Osteoblast (primary cell): ENCODE measurements around the gene NRP2. TPM values are rescaled to one million over a fixed set of nuclear protein-coding genes. Genes with fewer than 3 reads are reported as not detected.
A peak's percentile ranks its signal among the peaks of the same experiment; 100 is the strongest.

Experiments used
- DNase-seq: peaks from one replicate; pipeline ENCODE4 v3.0.0; 2011; ENCODE audit warnings: low spot score, mixed read lengths; ENCODE audit not compliant: insufficient read length; ENCODE audit errors: missing footprints
- H2AFZ ChIP-seq: 2 replicates; pipeline ENCODE4 v1.6.0; 2011; ENCODE audit warnings: mild to moderate bottlenecking, low read length
- H3K27ac ChIP-seq: 2 replicates; pipeline ENCODE4 v1.5.1; 2011; ENCODE audit warnings: mild to moderate bottlenecking, low read depth, low read length, moderate library complexity
- H3K27me3 ChIP-seq: 2 replicates; pipeline ENCODE4 v1.6.0; 2012; ENCODE audit warnings: mild to moderate bottlenecking, control low read depth, inconsistent platforms, low read length, moderate library complexity; ENCODE audit not compliant: insufficient read depth
- H3K36me3 ChIP-seq: 2 replicates; pipeline ENCODE4 v1.5.1; 2011; ENCODE audit warnings: mild to moderate bottlenecking, low read length, control low read depth, moderate library complexity; ENCODE audit not compliant: insufficient read depth
- H3K4me1 ChIP-seq: 2 replicates; pipeline ENCODE4 v1.5.1; 2011; ENCODE audit warnings: mild to moderate bottlenecking, low read length, control low read depth, moderate library complexity; ENCODE audit not compliant: insufficient read depth
- H3K4me2 ChIP-seq: 2 replicates; pipeline ENCODE4 v1.6.0; 2011; ENCODE audit warnings: mild to moderate bottlenecking, low read length; ENCODE audit not compliant: insufficient read depth
- H3K4me3 ChIP-seq: fragments of 200-600 bp; sonication (generic); 3 replicates; pipeline ENCODE4 v1.5.1; 2012; ENCODE audit warnings: mild to moderate bottlenecking, low read length, inconsistent platforms; ENCODE audit not compliant: insufficient read depth
- H3K79me2 ChIP-seq: 2 replicates; pipeline ENCODE4 v1.6.0; 2012; ENCODE audit warnings: mild to moderate bottlenecking, low read length, control low read depth, inconsistent platforms; ENCODE audit not compliant: insufficient read depth
- H3K9me3 ChIP-seq: 2 replicates; pipeline ENCODE4 v1.5.1; 2011; ENCODE audit warnings: low read depth, low read length, control low read depth
- H4K20me1 ChIP-seq: 2 replicates; pipeline ENCODE4 v1.6.0; 2012; ENCODE audit warnings: mild to moderate bottlenecking, low read length, control low read depth; ENCODE audit not compliant: insufficient read depth
- total RNA-seq: library from RNA; depleted of rRNA; stranded (reverse); fragments of >200 nt; gene quantifications from 2 replicates; pipeline ENCODE4 v1.2.3, GENCODE V29; 2012
- TF ChIP-seq, protein P1 (sequence below): IDR thresholded peaks from 2 replicates; pipeline ENCODE4 v1.5.1; 2011; ENCODE audit warnings: mild to moderate bottlenecking, low read depth, low read length, moderate library complexity; ENCODE audit errors: extremely low read depth

NRP2 gene
- total RNA-seq, 1 donor, result 183 TPM

DNA sequence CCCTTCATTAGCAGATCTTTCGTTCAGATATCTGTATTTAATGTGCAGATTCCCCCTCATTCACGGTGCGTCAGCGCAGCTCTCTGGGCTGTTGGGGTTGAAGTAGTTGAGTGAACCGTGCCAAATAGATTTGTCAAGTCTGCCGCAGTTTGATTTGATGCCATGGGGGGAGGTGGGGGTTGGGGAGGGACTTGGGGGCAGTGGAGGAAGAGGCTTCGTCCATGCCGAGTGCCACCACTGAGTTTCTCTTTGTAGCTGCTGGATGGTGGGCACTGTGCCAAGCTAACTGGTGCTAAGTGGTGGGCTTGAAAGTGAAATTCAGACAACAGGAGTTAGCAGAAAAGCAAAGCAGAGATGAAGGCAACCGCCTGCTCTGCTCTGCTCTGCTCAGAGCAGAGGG lies 47.9 kb downstream of the NRP2 start:
- no peak for DNase-seq
- H3K79me2 ChIP-seq, result no peaks in the 10 kb centered on the region
- no peaks in the 10 kb centered on the region for H3K9me3 ChIP-seq
- peaks cover 56% of the 10 kb centered on the region for H3K4me1 ChIP-seq
- H3K36me3 ChIP-seq, result peaks cover 71% of the 10 kb centered on the region
- no peak overlapping the region for H3K4me2 ChIP-seq
- no peak overlapping the region for H3K4me3 ChIP-seq
- H3K27me3 ChIP-seq, result no peaks in the 10 kb centered on the region
- TF ChIP-seq, protein P1, sequence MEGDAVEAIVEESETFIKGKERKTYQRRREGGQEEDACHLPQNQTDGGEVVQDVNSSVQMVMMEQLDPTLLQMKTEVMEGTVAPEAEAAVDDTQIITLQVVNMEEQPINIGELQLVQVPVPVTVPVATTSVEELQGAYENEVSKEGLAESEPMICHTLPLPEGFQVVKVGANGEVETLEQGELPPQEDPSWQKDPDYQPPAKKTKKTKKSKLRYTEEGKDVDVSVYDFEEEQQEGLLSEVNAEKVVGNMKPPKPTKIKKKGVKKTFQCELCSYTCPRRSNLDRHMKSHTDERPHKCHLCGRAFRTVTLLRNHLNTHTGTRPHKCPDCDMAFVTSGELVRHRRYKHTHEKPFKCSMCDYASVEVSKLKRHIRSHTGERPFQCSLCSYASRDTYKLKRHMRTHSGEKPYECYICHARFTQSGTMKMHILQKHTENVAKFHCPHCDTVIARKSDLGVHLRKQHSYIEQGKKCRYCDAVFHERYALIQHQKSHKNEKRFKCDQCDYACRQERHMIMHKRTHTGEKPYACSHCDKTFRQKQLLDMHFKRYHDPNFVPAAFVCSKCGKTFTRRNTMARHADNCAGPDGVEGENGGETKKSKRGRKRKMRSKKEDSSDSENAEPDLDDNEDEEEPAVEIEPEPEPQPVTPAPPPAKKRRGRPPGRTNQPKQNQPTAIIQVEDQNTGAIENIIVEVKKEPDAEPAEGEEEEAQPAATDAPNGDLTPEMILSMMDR, result no peak
- peak overlapping the region; percentile 83 for H3K27ac ChIP-seq
- H4K20me1 ChIP-seq, result no peaks in the 10 kb centered on the region
- H2AFZ ChIP-seq, result no peak overlapping the region

- H3K79me2 ChIP-seq, result no peaks in the 10 kb centered on the region
- H3K27me3 ChIP-seq, result no peaks in the 10 kb centered on the region
- H3K9me3 ChIP-seq, result no peaks in the 10 kb centered on the region
- peak overlapping the region; percentile 83 for H3K27ac ChIP-seq
- H3K4me1 ChIP-seq, result peaks cover 56% of the 10 kb centered on the region
- H4K20me1 ChIP-seq, result no peaks in the 10 kb centered on the region
- H3K4me2 ChIP-seq, result peak overlapping the region; percentile 41
- no peak overlapping the region for H2AFZ ChIP-seq
- H3K4me3 ChIP-seq, result no peak overlapping the region
- no peak for DNase-seq
- TF ChIP-seq, protein P1, result no peak
- H3K36me3 ChIP-seq, result peaks cover 63% of the 10 kb centered on the region
Observed at GRCh38 chr2:205730701-205731582, 48.6 kb downstream of the NRP2 start.

DNA sequence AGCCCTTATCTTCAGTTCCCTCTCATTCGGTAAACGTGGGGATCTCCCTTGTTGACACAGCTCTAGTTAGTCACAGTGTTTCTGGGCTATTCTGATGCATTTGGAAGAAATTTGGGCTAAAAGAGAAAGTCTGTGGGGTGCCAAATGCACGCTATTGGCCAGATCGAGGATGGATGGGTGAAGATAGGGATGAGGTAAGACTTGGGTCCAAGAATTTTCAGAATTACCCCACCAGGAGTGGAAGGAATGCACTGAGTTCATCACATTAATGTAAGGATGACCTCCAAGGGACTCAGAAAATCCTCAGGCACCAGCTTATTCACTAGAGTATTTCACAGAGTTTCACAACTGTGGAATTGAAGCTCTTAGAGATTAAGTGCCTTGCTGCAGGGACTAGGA lies 49.3 kb downstream of the NRP2 start:
- Histone ChIP-seq H3K4me1 (peaks cover 56% of the 10 kb centered on the region), H3K79me2 (no peaks in the 10 kb centered on the region), H3K9me3 (no peaks in the 10 kb centered on the region), H3K27ac (peak overlapping the region; percentile 83), H3K36me3 (peaks cover 60% of the 10 kb centered on the region), H4K20me1 (no peaks in the 10 kb centered on the region), H3K4me3 (no peak overlapping the region), H3K4me2 (peak overlapping the region; percentile 41), H3K27me3 (no peaks in the 10 kb centered on the region), H2AFZ (no peak overlapping the region)
- TF ChIP-seq, protein P1, result no peak
- DNase-seq, result peak; percentile 92

- H4K20me1 ChIP-seq, result no peaks in the 10 kb centered on the region
- no peak for DNase-seq
- peaks cover 60% of the 10 kb centered on the region for H3K36me3 ChIP-seq
- no peak overlapping the region for H2AFZ ChIP-seq
- H3K4me2 ChIP-seq, result no peak overlapping the region
- no peaks in the 10 kb centered on the region for H3K9me3 ChIP-seq
- no peak overlapping the region for H3K4me3 ChIP-seq
- H3K4me1 ChIP-seq, result peaks cover 56% of the 10 kb centered on the region
- peak overlapping the region; percentile 83 for H3K27ac ChIP-seq
- H3K27me3 ChIP-seq, result no peaks in the 10 kb centered on the region
- H3K79me2 ChIP-seq, result no peaks in the 10 kb centered on the region
- TF ChIP-seq, protein P1, result no peak
Observed at GRCh38 chr2:205732314-205732713, 50.0 kb downstream of the NRP2 start.
